DMS153 (cell line): ENCODE data around the gene PRR16.

Source experiments
- DNase-seq: peaks from one replicate; lab custom pipeline; 2025; lab: John Stamatoyannopoulos, UW

PRR16 gene

GRCh38 chr5:120463006-120463680, 957 bp upstream of the PRR16 start:
- no peak for DNase-seq

GRCh38 chr5:120464627-120465435, 731 bp downstream of the PRR16 start:
- no peak for DNase-seq

GRCh38 chr5:120465436-120465961, 1.4 kb downstream of the PRR16 start:
- DNase-seq, result no peak

- DNase-seq, result no peak
These were observed 2.4 kb downstream of the PRR16 start for GRCh38 chr5:120466341-120467006.

GRCh38 chr5:120471971-120472370, 7.9 kb downstream of the PRR16 start:
- DNase-seq, result no peak

GRCh38 chr5:120472911-120473310, 8.8 kb downstream of the PRR16 start:
- DNase-seq, result no peak

GRCh38 chr5:120473332-120473731, 9.2 kb downstream of the PRR16 start:
- no peak for DNase-seq

- DNase-seq, result no peak
These were observed 12.0 kb downstream of the PRR16 start for GRCh38 chr5:120476063-120476462.

- DNase-seq, result no peak
These were observed 15.0 kb downstream of the PRR16 start for GRCh38 chr5:120479066-120479465.

- DNase-seq, result no peak
These were observed 35.9 kb downstream of the PRR16 start for GRCh38 chr5:120499876-120500563.

- DNase-seq, result no peak
These were observed 38.4 kb downstream of the PRR16 start for GRCh38 chr5:120502531-120502930.

GRCh38 chr5:120503341-120503740, 39.2 kb downstream of the PRR16 start:
- DNase-seq, result no peak

GRCh38 chr5:120504057-120504456, 40.0 kb downstream of the PRR16 start:
- no peak for DNase-seq

- no peak for DNase-seq
These were observed 43.1 kb downstream of the PRR16 start for GRCh38 chr5:120507197-120507596.

- DNase-seq, result no peak
These were observed 43.8 kb downstream of the PRR16 start for GRCh38 chr5:120507800-120508463.

GRCh38 chr5:120509053-120509452, 45.0 kb downstream of the PRR16 start:
- DNase-seq, result no peak

GRCh38 chr5:120510098-120510637, 46.1 kb downstream of the PRR16 start:
- no peak for DNase-seq

- DNase-seq, result no peak
These were observed 47.0 kb downstream of the PRR16 start for GRCh38 chr5:120510994-120511686.

- DNase-seq, result no peak
These were observed 48.0 kb downstream of the PRR16 start for GRCh38 chr5:120512068-120512467.

- no peak for DNase-seq
These were observed 48.9 kb downstream of the PRR16 start for GRCh38 chr5:120512791-120513650.
